ENCODE results near the gene PKD2L2. TPM values are rescaled to one million over a fixed set of nuclear protein-coding genes. Genes with fewer than 3 reads are reported as not detected.

The PKD2L2 gene
- total and polyA plus RNA-seq, 10 of the 15 experiments (the other 5 are each of a cell fraction or from before 2014, with no cell fraction given), result 0.11 to 0.86 (median 0.26) TPM; not detected in 4

DNA sequence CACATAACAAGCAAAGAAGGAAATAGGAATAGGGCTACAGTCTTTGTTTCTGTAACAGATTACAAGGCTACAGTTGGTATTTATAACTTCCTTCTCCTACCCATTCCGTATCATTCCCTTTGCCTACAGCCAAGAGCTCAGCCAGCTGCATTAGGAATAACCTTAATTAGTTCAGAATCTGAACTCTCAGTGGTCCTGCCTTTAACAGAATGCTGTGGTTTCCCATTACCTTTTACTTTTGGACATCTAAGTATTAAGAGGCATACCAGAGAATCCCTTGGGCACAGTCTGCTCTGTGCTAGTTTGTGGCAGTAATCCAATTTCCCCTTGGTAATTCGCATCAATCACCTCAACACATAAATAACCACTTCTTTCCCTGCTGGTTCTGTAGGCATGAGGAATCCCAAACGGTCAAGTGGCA lies 44.2 kb downstream of the PKD2L2 start:
- FAIRE-seq, result no peak
- Histone ChIP-seq H3K27ac (ENCODE audit: control insufficient read depth, insufficient read depth) (no peak overlapping the region), H3K4me2 (ENCODE audit: control insufficient read depth, insufficient read depth) (no peak overlapping the region), H3K27me3 (replicated peaks in 1 of 2; ENCODE audit: control insufficient read depth in 2 of 2, insufficient read depth in 2 of 2, low read length in 1 of 2) (no peaks in the 10 kb centered on the region), H2AFZ (ENCODE audit: control insufficient read depth, low read depth, low read length) (no peak overlapping the region), H4K20me1 (ENCODE audit: control insufficient read depth, insufficient read depth) (no peaks in the 10 kb centered on the region), H3K9me3 (replicated peaks; ENCODE audit: control insufficient read depth, insufficient read depth, low read length) (no peaks in the 10 kb centered on the region), H3K9ac (ENCODE audit: control insufficient read depth, insufficient read depth, low read length) (no peak overlapping the region), H3K79me2 (ENCODE audit: control insufficient read depth, insufficient read depth, low read length) (no peaks in the 10 kb centered on the region), H3K36me3 (ENCODE audit: control insufficient read depth in 2 of 2, insufficient read depth in 2 of 2, low read length in 1 of 2) (peaks cover 0 to 3% of the 10 kb centered on the region in 2 experiments; a peak in 3 of 4 replicates), H3K4me1 (ENCODE audit: control insufficient read depth, insufficient read depth, low read length) (peaks cover 14% of the 10 kb centered on the region), H3K4me3 (no peak overlapping the region)
- TF ChIP-seq WRNIP1 (IDR thresholded peaks at IDR 0.05; ENCODE audit: borderline replicate concordance, low read depth, low read length) (no peak), CEBPB (IDR thresholded peaks at IDR 0.05; ENCODE audit: borderline replicate concordance in 1 of 2, low read depth in 2 of 2, low read length in 2 of 2) (no peak), REST (IDR thresholded peaks at IDR 0.05; ENCODE audit: low read depth, low read length) (no peak), PRDM15 (CRISPR knock-in tag; IDR thresholded peaks at IDR 0.05) (no peak), SKIL (IDR thresholded peaks at IDR 0.05; ENCODE audit: low read depth, poor library complexity, severe bottlenecking) (no peak)
- intact Hi-C loops (cut with micrococcal nuclease; ENCODE audit: unreplicated experiment), result loop anchor here (10.0 kb wide), 1 partner anchor 159 kb away; no protein-coding TSS in a partner anchor
- SMC1A ChIA-PET (ENCODE audit: uncharacterized antibody, unreplicated experiment), result interaction anchor here (1.5 kb wide), 1 partner anchor 154 kb away, joined by 6 read pairs; no protein-coding TSS in a partner anchor
- 67% methylated on average over 3 of the region's 3 CpGs for WGBS (ENCODE audit: insufficient coverage, insufficient replicate concordance, low lambda C conversion rate, missing lambda C conversion rate)
- no TSS peak for BruUV-seq (replicated peaks)
- RAD21 ChIA-PET (ENCODE audit: unreplicated experiment), result interaction anchor here (1.3 kb wide), 1 partner anchor 44 kb away, joined by 4 read pairs; the partner anchor contains the start of gene PKD2L2
- DNase-seq (ENCODE audit: low read depth, low spot score), result no peak
- in situ Hi-C loops (cut with MboI), result no loop called here
- CTCF ChIA-PET, result interaction anchor here (0.7 to 0.9 kb wide), 3 partner anchors 14 to 96 kb away, joined by 3 to 6 read pairs (median 3); no protein-coding TSS in a partner anchor
- POLR2A ChIA-PET, result no interaction called here
- no peak for ATAC-seq
